Stimulated activated CD8-positive, alpha-beta memory T cell treated with anti-CD3 and anti-CD28 coated beads, Interleukin-4, amount 100 ng/mL, for 1 hour (primary cell): ENCODE data around the gene GAL3ST2.
"Not testable (repeated sequence)": the region's sequence is repeated elsewhere in the genome, so short reads cannot be mapped to it uniquely, and the experiment has no call there.

Source experiments
- DNase-seq, 2 donors: peaks; one replicate each; pipeline ENCODE4 v3.0.0-alpha.2; 2020; ENCODE audit warnings: low read depth in 2 of 2, low spot score in 1 of 2

The GAL3ST2 gene

DNA sequence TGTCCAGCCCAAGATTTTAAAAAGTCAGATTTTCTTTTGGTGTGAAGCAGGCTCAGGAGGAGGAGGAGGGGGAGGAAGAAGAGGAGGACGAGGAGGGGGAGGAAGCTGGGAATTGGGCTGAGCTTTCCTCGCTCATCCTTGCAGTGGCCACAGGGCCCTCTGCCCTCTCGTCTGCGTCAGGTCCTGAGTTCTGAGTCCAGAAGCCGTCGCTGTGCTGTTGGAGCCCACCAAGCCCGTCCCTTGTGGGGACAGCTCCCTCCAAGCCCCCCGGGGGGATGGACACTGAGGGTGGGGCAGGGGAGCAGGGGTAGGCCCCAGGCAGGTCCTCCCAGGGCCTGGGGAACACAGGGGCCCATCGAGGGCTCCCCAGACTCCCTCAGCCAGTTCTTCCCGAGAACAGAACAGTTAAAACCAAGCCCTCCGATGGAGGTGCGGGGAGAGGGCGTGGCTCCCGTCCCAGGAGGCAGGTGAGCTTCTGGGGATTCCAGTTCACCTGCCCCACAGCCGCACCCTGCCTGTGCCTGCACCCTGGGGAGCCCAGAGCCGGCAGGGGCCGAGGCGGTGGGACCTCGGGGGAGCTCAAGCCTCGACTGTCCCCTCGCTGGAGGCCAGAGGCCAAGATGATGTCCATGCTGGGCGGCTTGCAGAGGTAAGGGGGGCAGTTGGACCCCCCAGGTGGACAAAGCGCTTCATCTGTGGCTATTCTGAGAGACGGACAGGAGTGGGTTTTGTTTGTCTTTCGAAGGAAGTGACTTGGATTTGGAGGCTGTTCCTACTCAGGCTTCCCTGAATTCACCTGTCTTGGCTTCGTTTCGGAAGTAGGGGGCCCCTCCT lies at the start of gene GAL3ST2:
Gene GAL3ST2 (plus strand): TSS at position 487 of the 834 bp plus-strand sequence. CDS start 134 bp downstream, at position 621.
- no peak for DNase-seq

DNA sequence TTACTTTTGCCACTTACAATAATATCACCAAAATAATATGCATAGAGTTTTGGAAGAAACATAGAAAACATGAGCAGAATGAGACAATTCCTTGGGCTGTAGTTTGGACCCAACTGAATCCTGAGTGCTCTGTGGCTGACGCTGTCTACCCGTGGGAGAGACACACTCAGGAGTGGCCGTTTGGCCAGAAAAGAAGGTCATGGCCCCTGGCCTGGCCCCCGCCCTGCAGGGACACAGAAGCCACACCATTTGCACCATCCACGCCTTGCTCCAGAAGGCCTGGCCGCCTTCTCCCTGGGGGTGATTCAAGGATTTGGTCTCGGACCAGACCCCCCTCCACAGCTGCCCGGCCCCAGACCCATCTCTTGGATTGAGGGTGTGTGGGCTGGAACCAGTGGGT lies 48.6 kb upstream of the GAL3ST2 start:
- DNase-seq: no peak

DNA sequence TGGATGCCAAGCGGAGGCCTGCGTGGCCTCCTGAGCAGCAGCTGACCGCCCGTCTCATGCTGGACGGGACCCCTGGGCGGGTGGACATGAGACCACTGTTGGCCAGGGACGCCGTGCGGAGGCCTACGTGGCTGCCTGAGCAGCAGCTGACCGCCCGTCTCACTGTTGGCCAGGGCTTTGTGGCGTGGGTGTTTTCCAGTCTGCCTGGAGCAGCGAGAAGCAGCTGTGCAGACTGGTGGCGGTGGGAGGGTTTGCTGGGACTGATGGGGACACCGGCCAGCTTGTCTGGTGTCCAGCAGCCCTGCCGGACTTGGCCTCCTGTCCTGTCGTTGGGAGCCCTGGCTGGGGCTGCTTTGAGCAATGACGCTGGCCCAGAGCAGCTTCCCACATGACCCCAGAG lies 48.0 kb upstream of the GAL3ST2 start:
- DNase-seq: no peak

DNA sequence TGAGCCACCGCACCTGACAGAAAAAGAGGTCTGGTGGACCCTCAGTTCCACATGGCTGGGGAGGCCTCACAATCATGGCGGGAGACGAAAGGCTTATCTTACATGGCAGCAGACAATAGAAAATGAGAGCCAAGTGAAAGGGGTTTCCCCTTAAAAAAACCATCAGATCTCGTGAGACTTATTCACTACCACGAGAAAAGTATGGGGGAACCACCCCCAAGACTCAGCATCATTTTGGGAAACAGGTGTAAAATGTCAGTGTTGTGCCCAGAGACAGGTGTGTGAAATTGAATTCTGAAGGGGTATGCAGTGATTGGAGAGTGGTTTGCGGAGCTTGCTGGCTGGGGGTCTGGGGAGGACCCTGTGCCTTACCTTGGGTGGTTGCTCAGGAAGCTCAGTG lies 46.8 kb upstream of the GAL3ST2 start:
- DNase-seq: no peak

DNA sequence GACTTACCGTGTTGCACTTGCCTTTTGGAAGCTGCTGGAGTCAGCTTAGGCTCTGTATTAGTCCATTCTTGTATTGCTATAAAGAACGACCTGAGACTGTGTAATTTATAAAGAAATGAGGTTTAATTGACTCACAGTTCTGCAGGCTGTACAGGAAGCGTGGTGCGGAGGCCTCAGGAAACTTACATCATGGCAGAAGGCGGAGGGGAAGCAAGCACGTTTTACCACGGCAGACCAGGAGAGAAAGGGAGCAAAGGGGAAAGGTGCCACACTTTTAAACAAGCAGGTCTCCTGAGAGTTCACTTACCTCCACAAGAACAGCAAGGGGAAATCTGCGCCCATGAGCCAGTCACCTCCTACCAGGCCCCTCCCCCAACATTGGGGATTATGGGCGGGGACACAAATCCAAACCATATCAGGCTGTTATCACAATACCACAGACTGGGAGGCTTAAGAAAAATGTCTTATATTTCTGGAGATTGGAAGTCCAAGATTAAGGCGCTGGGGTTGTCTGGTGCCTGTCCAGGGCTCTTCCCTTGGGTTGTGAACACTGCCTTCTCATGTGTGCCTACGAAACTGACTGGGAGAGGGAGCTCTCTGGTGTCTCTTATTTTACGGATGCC lies 45.8 kb upstream of the GAL3ST2 start:
- no peak for DNase-seq

GRCh38 chr2:241732513-241733186 lies 44.0 kb upstream of the GAL3ST2 start:
- not testable (repeated sequence) for DNase-seq

DNA sequence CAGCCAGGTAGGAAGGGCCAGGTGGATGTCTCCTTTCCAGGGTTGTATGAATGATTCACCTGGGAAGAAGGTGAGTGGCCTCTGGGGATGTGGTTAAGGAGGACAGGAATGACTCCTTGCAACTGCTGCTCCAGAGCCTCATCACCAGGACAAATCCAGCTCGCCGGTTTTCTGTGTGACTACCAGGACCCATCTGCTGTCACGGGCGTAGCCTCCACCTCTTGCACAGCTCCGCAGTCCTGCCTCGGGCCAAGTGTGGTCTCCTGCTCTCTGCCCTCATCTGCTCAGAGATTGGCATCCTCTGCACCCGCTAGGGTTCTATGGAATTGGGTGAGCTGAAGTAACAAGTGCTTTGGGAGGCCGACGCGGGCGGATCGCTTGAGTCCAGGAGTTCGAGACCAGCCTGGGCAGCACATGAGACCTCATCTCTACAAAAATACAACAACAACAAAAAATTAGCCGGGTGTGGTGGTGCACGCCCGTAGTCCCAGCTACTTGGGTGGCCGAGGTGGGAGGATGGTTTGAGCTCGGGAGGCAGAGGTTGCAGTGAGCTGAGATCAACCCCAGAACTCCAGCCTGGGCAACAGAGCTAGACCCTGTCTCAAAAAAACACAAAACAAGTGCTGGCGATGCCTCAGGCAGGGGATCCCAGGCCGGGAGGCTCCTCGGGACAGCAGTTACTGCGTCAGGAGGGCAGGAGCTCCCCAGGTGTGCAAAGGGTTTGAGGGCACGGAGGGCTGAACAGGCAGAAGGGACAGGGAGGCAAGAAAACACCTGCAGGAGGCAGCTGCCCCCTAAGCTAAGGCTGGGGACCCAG lies 43.0 kb upstream of the GAL3ST2 start:
- no peak for DNase-seq

DNA sequence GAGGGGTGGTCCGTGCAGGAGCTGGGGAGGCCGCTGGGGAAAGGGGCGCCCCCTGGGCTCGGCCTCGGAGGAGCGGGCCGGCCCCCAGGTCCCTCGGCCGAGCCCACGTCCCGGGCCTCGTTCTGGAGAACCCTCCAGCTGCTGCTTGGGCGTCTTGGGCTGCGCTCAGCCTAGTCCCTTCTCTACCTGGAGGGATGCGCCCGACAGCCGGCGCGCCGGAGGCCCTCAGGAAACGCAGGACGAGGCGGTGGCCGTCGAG lies 42.5 kb upstream of the GAL3ST2 start:
- DNase-seq: no peak

DNA sequence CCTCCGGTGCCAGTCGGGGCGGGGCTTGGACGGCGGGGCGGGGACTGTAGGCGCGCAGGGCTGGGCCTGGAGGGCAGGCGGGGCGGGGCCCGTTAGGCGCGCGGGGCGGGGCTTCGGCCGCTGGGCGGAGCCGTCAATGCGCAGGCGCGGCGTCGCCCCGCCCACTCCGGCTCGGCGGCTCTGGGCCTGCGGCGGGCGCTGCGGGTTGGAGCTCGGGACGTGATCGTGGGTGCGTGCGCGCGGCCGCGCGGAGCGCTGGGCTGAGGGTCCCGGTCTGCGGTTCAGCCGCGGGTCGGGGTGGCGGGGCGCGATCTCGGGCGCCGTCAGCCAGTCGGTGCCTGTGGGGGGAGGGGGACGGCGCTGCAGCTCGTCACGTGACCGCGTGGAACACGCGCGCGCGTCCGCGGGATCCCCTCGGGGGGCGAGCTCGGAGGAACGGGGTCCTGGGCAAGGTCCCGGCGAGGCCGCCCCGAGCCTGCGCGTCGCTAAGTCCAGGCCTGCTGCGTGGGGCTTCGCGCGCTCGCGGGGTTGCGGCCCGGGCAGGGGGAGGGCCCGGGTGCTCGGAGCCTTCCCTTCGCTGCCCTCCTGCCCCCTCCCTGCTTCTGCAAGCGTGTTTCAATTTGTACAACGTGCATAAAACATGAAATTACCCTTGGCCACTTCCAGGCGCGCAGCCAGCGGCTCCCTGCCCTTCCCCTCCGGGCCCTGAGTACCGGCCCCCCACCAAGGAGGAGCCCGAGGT lies 42.0 kb upstream of the GAL3ST2 start, which contains the start of gene D2HGDH:
Gene D2HGDH (plus strand): TSS at position 164 of the 742 bp plus-strand sequence. CDS start 595 bp downstream, outside the sequence.
- peak; percentile 84 to 88 for DNase-seq

GRCh38 chr2:241736111-241736510 lies 40.5 kb upstream of the GAL3ST2 start:
- DNase-seq: no peak

GRCh38 chr2:241738040-241738686 lies 38.5 kb upstream of the GAL3ST2 start:
- no peak for DNase-seq

DNA sequence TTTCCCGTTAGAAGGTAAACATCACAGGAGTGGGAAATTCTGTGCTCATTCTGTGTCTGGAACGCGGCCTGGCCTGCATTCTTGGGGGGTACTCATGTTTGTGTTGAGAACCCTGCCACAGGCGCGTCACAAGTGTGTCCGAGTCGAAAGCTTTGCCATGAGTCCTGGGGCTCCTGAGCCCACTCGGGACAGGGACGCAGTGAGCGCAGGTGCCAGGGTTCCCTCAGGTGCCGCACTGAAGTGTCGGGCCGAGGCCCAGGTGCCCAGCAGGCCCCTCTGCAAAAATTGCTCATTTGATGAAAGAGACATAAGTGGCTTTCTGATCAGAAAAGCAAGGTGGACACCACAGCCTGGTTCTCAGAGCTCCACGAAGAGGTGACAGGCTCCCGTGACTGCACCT lies 37.4 kb upstream of the GAL3ST2 start:
- no peak for DNase-seq

DNA sequence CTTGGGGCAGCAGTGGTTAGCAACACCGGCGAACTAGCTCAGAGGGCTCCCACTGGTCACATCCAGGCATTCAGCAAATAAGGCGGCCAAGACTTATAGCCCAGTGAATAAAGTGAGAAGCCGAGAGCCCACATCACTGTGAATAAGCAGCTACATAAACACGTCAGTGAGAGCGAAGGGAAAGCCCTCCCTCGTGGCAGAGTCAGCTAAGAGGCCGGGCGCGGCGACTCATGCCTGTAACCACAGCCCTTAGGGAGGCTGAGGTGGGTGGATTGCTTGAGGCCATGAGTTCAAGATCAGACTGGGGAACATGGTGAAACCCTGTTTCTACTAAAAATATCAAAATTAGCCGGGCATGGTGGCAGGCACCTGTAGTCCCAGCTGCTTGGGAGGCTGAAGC lies 37.0 kb upstream of the GAL3ST2 start:
- no peak for DNase-seq

GRCh38 chr2:241741016-241741415 lies 35.6 kb upstream of the GAL3ST2 start:
- DNase-seq: no peak

DNA sequence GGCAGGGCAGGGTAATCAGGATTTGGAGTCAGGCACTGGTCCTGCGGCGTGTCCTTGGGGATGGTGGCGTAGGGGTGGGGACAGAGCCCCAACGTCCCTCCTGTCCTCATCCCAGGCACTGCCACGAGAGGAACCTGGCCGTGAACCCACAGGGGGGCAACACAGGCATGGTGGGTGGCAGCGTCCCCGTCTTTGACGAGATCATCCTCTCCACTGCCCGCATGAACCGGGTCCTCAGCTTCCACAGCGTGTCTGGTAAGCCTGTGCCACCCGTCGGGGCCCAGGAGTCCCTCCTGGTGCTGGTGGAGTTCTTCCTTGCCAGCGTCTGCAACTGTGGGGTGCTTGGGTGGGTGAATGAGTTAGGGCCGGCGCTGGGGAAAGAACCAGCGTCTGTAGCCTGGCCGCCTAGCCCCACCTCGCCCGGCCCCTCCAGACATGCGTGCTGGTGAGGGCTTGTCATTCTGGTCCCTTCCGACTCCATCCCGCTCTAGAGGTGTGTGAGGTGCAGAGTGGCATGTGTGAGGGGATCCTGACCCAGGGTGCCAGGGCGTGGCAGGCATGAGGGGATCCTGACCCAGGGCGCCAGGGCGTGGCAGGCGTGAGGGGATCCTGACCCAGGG lies 34.2 kb upstream of the GAL3ST2 start:
- DNase-seq: no peak

DNA sequence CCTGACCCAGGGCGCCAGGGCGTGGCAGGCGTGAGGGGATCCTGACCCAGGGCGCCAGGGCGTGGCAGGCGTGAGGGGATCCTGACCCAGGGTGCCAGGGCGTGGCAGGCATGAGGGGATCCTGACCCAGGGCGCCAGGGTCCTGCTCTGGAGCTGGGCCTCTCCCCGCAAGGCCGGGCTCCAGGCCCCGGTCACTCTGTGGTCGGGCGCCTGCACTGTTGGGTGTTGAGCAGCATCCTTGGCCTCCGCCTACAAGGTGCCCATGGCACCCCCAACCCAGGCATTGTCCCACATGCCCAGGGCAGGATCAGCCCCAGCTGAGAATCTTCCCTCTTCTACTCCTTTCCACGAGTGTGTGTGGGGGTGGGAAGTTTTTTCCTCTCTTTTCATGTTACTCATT lies 33.6 kb upstream of the GAL3ST2 start:
- DNase-seq: not testable (repeated sequence)

GRCh38 chr2:241743620-241744019 lies 33.0 kb upstream of the GAL3ST2 start:
- no peak for DNase-seq

DNA sequence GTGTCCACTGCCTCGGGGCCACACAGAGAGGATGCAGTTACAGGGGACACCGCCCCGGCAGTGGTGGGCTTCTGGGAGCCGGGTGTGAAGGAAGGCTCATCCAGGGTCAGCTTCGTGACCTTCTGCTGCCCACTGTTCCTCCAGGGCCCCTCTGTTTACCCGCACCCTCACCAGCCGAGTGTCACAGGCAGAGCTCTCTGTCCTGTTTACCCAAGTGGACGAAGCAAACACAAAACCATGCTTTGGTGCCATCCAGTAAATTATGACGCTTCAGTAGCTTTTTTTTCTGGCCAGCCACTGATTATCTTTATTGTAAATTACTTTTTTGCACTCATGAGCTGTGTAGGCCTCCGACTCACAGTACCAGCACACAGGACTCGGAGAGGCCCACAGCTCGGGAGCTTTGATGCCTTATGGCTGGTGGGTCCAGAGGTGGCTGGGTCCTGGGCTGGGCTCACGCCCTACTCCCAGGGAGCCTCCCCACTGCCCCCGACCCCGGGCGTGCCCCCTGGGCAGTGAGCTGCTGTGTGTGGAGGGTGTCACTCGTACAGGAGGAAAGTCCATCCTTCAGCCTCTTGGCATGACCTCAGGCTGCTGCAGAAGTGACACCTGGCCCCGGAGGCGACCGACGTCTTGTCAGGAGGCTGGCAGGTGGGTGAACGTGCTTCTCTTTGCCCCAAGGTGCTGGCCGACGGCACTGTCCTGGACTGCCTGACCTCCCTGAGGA lies 32.4 kb upstream of the GAL3ST2 start:
- DNase-seq: no peak

DNA sequence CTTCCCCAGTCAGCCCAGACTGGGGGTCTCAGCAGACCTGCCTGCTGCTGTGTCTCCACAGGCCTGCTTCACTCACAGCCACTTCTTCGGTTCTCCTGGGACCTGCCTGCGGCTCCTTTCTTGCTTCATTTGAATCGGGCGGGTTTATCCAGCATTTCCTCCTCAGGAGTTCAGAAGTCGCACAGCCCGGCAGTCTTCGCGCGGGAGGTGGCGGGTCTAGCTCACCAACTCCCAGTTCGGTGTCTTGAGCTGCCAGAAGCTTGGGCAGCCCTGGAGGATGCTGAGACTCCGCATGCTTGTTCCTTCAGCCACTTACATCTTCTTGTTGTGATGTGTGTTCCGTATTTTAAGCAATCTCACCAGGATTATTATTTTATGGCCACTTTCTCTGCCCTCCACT lies 31.3 kb upstream of the GAL3ST2 start:
- no peak for DNase-seq
